ENCODE results near the gene EGLN3.
"Not testable (repeated sequence)": the region's sequence is repeated elsewhere in the genome, so short reads cannot be mapped to it uniquely, and the experiment has no call there.

The EGLN3 gene

GRCh38 chr14:33950320-33951182 is at the start of gene EGLN3:
Gene EGLN3 (minus strand): TSS chr14:33951074. CDS start chr14:33950752, 322 bp downstream.
- peak; percentile 47 for DNase-seq

GRCh38 chr14:34000396-34000795 is 49.5 kb upstream of the EGLN3 start:
- no peak for DNase-seq

DNA sequence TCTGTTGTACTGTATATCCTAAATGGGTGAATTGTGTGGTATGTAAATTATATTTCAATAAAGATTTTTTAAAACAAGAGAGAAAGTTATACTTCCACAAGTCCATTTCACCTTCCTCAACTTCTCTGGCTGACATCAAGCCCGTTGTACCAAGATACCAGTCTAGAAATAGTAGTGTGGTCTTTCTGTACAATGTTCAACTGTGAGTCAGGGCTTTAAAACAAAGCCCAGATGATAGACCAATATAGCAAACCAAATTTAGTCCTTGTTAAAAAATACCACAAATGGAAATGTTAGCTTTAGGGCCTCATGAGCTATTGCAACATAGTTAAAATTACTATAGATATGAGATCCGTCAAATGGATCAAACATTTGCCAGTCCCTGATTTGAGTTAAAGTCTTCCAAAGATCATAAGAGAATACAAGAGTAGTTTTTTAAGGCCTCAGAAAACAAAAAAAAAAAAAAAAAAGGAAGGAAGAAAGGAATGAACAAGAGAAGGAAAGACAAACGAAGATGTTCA is 49.0 kb upstream of the EGLN3 start:
- no peak for DNase-seq

DNA sequence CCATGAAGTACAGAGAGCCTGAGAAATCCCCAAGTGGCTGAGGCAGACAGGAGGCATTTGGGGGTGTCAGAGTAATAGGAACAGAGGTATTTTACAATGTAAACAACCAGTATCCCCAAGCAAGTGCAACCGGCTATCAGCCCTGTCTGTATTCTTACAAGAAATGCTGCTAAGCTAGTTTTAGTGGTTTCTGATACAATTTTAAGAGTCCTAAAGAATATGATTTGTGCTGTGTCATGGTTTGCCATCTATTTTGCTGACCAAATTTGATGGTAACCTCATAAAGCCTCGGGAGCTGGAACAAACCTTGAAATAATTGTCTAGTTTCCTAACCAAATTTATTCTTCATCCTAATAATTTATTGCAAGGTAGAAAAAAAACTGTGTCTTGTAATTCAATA is 46.7 kb upstream of the EGLN3 start:
- no peak for DNase-seq

GRCh38 chr14:33996462-33996861 is 45.6 kb upstream of the EGLN3 start:
- no peak for DNase-seq

GRCh38 chr14:33993246-33993645 is 42.4 kb upstream of the EGLN3 start:
- DNase-seq: no peak

- DNase-seq: no peak
These were observed 41.6 kb upstream of the EGLN3 start for GRCh38 chr14:33992274-33993007.

DNA sequence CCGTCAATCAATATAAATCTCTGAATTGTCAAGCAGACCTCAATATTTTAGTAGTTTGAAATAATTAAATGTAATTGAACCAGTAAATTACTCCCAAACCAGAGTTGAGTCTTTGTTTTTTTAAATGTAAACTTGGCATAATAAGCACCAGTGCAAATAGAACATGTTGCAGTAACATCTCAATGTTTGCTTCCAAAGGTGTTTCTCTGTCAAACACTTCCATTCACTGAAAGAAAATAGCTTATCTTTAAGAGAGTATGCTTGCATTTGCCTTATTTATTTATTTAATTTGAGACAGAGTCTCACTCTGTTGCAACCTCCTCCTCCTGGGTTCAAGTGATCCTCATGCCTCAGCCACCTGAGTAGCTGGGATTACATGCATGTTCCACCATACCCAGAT is 39.9 kb upstream of the EGLN3 start:
- DNase-seq: no peak

DNA sequence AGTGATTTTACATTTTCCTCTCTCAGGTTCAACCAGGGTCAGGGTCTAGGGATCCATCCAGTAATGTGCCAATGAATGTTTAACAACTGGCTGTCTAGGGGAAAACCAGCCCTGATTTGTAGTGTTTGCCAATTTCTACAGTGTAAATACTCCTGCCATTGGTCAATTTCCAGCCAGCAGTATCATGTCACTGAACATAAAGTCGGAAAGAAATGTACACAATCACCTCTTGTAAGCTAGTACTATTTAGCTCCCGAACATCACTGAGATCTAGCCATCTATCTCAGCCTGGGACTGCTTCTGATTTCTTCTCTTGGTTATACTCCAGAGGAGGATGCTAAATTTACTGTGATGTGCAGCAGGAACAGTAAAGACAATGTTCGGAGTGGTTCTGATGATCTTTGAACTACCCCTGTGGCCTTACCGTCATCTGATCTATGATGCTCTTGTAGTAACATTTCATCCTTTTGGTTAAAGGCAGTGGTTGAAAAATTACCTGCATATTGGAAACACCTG is 36.7 kb upstream of the EGLN3 start:
- DNase-seq: no peak

- DNase-seq: no peak
These were observed 35.9 kb upstream of the EGLN3 start for GRCh38 chr14:33986804-33987203.

DNA sequence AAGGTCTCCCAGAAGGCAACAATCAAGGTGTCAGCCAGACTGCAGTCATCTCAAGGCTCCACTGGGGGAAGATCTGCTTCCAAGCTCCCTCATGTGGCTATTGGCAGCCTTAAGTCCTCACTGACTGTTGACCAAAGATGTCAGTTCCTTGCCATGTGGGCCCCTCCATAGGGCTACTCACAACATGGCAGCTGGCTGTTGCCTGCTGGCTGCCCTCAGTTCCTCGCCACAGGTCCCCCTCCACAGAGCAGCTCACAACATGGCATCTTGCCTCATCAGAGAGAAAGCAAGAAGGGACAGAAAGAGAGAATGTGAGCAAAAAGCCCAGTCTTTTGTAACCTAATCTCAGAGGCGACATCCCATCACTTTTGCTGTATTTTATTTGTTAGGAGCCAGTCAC is 34.4 kb upstream of the EGLN3 start:
- DNase-seq: no peak

DNA sequence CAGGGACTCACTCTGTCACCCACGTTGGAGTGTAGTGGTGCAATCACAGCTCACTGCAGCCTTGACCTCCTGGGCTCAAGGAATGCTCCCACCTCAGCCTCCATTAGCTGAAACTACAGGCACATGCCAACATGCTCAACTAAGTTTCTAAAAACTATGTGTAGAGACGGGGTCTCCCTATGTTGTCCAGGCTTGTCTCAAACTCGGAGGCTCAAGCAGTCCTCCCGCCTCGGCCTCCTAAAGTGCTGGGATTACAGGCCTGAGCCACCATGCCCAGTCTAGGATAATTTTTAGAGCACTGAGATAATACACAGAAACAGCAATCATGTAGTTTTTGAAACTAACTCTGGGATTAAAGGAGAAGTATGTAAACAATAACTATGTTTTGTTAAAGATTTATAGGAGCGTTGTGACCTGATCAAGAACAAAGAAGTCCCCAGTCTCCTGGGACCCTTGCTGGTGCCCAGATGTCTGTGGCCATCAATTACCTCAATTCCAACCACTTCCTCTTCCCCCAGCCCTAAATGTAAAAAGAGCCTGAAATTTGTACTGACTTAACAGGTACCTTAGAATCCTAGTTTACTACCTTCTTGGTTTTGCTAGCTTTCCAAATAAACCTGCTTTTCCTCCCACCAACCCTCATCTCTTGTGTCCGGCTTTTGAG is 28.9 kb upstream of the EGLN3 start:
- no peak for DNase-seq

DNA sequence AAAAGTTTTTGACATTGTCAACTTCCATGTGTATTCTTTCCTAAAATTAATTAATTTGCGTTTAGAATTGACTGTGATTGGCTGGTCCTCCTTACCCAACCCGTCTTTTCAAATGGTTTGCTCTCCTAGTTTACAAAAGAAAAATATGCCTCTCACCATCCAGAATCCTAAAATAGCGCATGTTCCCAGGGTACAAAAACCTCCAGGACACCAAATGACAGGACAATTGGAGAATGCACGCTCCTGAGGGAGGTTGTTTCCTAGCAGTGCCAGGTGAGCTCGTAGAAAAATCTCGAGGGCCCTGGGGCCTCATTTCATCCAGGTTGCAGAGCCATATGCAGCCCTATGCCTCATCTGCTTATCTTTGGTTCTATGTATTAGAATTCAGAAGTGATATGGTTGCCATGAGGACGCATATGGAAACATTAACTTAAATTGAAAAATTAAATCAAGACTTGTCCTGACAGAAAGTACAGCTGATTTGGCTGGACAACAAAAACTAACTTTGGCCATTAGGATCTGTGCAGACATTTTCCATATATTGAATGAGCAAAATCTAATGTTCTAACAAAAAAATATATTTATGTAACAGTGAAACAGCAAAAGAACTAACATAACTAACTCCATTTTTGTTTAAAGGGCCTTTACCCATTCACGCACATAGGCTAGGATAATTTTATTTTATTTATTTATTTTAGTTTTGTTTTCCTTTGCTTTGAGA is 28.2 kb upstream of the EGLN3 start:
- no peak for DNase-seq

- no peak for DNase-seq
These were observed 21.8 kb upstream of the EGLN3 start for GRCh38 chr14:33972583-33973081.

- not testable (repeated sequence) for DNase-seq
These were observed 19.0 kb upstream of the EGLN3 start for GRCh38 chr14:33969846-33970245.

DNA sequence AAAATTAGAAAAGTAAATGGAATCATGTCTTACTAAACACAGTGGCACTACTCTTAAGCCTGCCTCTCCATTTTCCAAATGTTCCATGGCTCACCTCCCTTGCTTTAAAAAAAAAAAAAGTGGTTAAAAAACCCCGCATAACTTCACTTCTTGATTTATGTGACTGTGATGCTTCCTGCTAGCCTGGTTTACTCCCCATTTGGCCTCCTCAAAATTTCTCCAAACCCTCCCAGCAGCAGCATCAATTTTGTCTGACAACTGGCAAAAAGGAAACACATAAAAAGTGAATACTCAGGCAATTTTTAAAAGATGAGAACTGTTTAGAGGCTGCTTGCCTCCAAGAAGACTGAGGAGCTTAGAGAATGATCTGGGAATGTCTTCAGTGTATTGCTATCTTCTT is 17.8 kb upstream of the EGLN3 start:
- DNase-seq: no peak

GRCh38 chr14:33967138-33967537 is 16.3 kb upstream of the EGLN3 start:
- DNase-seq: no peak

DNA sequence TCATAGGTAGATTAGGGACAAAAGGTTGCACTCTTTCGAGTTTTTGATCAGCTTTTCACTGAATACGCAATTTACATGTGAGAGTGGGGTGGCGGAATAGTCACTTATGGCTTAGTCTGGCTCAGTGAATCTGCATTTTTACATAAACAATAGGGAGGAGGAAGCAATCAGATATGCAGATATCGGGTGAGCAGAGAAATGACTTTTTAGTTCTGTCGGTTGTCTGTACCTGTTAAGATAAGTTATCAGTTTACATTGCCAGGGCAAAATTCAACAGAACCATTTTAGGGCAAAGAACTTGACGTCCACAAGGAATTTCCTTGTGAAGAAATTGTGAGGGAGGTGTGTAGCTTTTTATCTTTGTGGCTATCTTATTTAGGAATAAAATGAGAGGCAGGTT is 15.4 kb upstream of the EGLN3 start:
- DNase-seq: no peak

GRCh38 chr14:33964599-33965317 is 13.9 kb upstream of the EGLN3 start:
- DNase-seq: no peak

- DNase-seq: no peak
These were observed 13.0 kb upstream of the EGLN3 start for GRCh38 chr14:33963892-33964291.

GRCh38 chr14:33962466-33962865 is 11.6 kb upstream of the EGLN3 start:
- DNase-seq: not testable (repeated sequence)

GRCh38 chr14:33962016-33962415 is 11.1 kb upstream of the EGLN3 start:
- DNase-seq: no peak
